ENCODE data around the gene PPIG.

DNA sequence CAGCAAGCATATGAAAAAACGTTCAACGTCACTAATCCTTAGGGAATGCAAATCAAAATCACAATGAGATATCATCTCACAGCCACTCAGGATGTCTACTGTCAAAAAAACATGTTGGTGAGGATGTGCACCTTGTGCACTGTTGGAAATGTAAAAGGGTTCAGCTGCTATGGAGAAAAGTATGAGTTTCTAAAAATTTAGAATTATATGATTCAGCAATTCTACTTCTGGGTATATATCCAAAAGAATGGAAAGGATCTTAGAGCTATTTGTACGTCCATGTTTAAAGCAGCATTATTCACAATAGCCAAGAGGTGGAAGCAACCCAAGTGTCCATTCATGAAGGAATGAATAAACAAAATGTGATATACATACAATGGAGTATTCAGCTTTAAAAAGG is 60.0 kb downstream of the PPIG start:
- TF ChIP-seq, protein P1, sequence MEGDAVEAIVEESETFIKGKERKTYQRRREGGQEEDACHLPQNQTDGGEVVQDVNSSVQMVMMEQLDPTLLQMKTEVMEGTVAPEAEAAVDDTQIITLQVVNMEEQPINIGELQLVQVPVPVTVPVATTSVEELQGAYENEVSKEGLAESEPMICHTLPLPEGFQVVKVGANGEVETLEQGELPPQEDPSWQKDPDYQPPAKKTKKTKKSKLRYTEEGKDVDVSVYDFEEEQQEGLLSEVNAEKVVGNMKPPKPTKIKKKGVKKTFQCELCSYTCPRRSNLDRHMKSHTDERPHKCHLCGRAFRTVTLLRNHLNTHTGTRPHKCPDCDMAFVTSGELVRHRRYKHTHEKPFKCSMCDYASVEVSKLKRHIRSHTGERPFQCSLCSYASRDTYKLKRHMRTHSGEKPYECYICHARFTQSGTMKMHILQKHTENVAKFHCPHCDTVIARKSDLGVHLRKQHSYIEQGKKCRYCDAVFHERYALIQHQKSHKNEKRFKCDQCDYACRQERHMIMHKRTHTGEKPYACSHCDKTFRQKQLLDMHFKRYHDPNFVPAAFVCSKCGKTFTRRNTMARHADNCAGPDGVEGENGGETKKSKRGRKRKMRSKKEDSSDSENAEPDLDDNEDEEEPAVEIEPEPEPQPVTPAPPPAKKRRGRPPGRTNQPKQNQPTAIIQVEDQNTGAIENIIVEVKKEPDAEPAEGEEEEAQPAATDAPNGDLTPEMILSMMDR (IDR thresholded peaks at IDR 0.05; ENCODE audit: low read depth, low read length) = no peak
- TF ChIP-seq, protein P2, sequence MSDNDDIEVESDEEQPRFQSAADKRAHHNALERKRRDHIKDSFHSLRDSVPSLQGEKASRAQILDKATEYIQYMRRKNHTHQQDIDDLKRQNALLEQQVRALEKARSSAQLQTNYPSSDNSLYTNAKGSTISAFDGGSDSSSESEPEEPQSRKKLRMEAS (IDR thresholded peaks at IDR 0.05; ENCODE audit: low read depth, low read length) = no peak
- TF ChIP-seq MYC (IDR thresholded peaks at IDR 0.05; ENCODE audit: low read depth, low read length) (no peak), POLR2A (IDR thresholded peaks at IDR 0.05; ENCODE audit: extremely low read depth, insufficient read length) (no peak)

Data from NB4 (cell line).